CD4-positive, alpha-beta T cell treated with Interleukin-4 for 1 hour (primary cell): ENCODE results near the gene FASLG.
A peak's percentile ranks its signal among the peaks of the same experiment; 100 is the strongest.
"Not testable (repeated sequence)": the region's sequence is repeated elsewhere in the genome, so short reads cannot be mapped to it uniquely, and the experiment has no call there.

Experiments used
- DNase-seq, 2 donors: peaks; one replicate each; pipeline ENCODE4 v3.0.0-alpha.2; 2020 to 2022

The FASLG gene

GRCh38 chr1:172658871-172659453 is at the start of gene FASLG:
Gene FASLG, plus strand, starts transcription at chr1:172659103. Its CDS starts 99 bp downstream, at chr1:172659202.
- peak; percentile 32 to 62 for DNase-seq

DNA sequence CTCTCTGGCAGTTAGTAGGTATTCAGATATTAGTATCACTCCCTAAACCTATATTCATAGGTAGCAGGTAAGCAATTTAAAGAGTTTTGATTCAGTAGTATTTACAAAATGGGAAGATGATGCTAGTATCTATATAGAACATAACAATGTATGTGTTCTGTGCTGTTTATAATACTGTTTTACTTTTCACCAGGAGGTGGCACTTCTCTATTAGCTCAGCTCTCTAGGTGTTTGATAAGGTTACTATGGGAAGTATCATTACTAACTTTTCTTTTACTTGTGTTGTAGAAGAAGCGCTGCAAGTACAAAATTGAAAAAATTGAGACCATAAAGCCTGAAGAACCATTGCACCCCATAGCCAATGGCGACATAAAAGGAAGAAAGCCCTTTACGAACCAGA is 49.4 kb upstream of the FASLG start:
- DNase-seq: peak in 1 of 2 donors; percentile 61

- DNase-seq: no peak
Measured at GRCh38 chr1:172612478-172612877, 46.4 kb upstream of the FASLG start.

DNA sequence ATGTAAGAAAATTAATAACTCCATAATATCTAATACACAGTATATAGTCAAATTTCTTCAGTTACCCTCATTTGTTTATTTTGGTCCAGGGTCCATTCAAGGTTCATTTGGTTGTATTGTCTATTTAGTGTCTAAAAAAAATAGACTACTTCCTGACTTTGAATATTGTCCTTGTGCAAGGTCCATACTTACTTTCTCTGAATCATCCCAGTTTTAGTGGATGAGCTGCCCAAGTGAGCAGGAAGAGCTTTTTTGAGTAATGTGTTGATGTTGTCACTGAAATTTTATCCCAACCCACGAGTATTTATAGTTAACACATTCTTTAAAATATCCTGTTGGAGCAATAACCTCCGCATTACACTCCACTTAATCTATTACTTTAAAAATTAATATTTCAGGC is 45.6 kb upstream of the FASLG start:
- DNase-seq: no peak

GRCh38 chr1:172616195-172616594 is 42.7 kb upstream of the FASLG start:
- no peak for DNase-seq

DNA sequence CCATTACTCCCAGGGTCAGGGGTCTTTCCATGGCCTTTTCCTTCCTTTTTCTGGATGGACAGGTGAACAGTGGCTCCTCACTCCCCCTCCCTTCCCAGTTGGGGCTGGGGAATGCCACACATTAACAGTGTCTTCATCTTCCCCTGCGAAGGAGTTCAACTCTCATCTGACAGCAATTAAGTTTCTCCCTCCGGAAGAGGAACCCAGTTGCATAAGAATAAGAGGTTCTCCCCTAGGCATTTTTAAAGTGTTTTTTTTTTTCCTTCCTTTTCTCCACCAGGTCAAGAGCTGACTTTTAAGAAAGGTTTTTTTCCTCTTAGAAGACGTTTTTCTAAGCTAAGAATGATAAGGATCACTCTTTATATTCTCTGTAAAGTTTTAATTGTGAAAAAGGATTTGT is 42.3 kb upstream of the FASLG start:
- no peak for DNase-seq

- not testable (repeated sequence) for DNase-seq
Measured at GRCh38 chr1:172620603-172621002, 38.3 kb upstream of the FASLG start.

- no peak for DNase-seq
Measured at GRCh38 chr1:172622541-172622940, 36.4 kb upstream of the FASLG start.

GRCh38 chr1:172623748-172624147 is 35.2 kb upstream of the FASLG start:
- no peak for DNase-seq

DNA sequence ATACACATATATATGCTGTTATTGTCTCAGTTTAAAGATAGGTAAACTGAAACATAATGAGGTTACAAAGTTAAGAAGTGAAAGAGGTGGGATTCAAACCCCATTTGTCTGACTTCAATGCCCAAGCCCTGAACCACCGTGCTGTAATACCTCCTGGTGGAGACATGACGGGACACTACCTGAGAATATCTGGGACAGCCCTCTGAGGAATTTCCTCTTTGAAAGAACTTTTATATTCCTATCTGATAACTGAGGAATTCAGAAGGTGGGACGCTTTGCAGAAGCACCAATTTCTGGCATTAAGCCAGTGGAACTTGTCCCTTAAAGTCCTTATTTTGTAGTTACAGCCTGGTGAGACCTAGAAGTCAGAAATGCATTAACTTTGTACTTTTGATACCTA is 32.1 kb upstream of the FASLG start:
- DNase-seq: no peak

GRCh38 chr1:172627702-172628101 is 31.2 kb upstream of the FASLG start:
- DNase-seq: peak in 1 of 2 donors; percentile 39

GRCh38 chr1:172628401-172628800 is 30.5 kb upstream of the FASLG start:
- no peak for DNase-seq

GRCh38 chr1:172629170-172629569 is 29.7 kb upstream of the FASLG start:
- DNase-seq: no peak

DNA sequence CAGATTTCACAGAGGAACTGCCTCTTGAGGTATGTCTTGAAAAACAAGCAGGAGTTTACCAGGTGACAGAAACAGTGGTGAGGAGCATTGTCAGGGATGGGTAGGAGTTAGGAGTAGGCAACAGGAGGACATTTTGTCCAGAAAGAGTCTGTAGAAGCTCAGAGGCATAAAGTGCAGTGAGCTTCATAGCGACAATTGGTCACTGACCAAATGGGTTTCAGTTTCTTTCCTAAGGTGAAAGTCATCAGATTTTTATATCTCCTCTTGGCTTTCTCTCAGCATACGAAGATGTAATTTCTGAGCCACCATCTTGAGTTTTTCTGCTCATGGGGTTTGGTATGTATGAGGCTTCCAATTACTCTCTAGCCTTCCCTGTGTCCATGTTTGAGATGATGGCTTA is 29.3 kb upstream of the FASLG start:
- DNase-seq: no peak

DNA sequence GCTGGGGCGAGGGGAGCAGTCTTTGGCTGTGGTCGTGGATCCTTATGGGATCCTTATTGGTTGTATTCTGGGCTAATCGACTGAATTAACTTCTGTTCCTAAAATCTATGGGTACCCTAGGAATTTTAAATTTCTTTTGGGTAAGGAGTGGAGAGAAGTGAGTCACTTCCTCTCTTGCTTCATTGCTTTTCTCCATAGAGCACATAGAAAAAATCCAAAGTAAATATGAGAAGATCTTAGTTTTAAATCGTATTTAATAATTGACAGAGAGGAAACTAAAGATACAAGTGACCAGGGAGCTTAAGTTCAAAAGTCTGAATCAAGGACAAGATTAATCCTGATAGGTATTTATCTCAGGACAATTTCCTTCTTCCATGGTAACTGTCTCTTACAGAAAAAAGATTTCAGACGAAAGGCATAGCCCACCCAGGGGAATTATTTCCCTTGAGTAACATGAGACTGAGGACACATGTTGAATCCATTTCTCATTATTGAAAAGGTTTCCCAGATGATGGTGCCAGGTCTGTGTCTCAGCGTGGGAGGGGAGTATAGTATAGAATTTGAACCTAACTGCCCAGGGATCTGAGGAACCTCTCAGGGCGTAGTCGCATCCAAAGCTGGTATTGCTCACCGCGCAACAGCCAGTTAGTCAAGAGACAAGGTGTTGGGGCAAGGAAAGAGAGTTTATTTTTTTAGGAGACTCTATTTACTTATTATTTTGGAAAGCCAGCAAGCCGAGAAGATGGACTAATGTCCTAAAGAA is 28.7 kb upstream of the FASLG start:
- no peak for DNase-seq

- DNase-seq: no peak
Measured at GRCh38 chr1:172630868-172631267, 28.0 kb upstream of the FASLG start.

DNA sequence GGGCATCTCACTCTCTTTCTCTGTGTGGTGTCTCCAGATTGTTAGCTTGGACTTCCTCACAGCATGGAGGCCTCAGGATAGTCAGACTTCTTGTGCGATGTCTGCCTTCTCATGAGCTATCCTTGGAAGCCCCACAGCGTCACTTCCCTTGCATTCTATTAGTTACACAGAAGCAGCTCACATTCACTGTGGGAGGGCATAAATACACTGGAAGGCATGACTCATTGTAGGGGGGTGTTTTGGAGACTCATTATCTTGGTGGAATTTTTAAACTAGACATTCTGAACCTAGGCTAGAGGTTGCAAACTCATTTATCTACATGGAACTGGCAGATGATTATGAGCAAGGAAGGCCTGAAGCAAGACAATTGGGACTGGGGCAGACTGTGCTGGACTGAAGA is 21.4 kb upstream of the FASLG start:
- DNase-seq: no peak

- no peak for DNase-seq
Measured at GRCh38 chr1:172638249-172638648, 20.7 kb upstream of the FASLG start.

DNA sequence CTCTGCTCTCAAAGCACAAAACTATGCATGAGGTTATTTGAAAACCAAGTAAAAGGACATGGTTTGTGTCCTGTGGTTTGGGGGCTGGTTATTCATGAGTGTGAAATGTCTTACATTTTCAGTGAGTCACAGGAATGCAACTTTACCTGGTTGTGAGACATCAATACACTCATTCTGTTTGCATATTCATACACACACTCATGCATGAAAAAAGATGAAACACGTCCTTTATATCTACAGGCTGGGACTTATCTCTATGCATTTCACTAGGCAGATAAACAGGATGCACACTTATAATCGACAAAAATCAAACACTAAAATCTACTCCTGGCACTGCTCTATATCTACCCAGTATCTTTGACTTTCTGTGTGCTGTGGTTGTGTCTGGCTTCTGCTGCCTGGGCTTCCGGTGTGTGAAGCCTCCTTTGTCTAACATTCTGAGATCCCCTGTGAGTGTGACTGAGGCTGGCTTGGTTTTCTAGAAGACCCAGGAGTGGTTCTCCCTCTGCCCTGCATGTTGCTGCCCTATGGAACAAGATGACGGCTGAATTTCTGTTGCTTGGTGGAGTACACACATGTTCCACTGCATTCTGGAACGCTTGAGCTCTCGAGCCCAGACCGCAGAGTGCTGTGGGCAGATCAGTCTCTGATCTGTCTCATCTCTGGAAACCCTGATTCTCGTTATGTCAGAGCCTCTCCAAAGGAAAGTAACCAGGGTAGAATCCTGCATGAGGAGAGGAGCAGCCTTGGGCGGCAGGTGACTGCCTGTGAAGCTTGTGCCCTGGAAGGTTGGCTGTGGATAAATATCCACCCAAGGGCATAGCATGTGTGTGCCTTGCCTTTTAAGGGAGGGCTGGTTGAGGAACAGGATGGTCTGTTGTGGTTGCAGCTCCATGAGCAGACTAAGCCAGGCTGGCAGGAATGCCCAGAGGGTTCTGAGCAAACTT is 19.7 kb upstream of the FASLG start:
- DNase-seq: peak; percentile 49 to 65

DNA sequence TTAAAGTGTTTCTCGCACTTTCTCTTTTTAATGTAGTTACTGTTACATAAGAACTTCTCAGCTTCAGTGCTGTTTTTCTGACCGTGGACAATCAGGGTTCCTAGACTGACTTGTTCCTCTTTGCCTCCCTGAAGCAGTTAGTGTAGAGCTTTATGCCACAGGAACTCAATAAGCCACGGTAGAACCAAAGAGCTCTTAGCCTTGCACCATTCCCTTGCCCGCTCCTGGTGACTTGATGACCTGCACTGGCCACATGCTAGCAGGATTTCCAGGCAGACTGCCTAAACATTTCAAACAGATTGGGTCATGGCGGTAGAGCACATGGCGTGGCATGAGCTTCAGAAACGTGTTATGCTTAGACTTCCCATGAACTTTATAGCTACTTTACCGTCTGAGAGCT is 18.8 kb upstream of the FASLG start:
- DNase-seq: no peak

GRCh38 chr1:172641492-172641891 is 17.4 kb upstream of the FASLG start:
- DNase-seq: no peak

- no peak for DNase-seq
Measured at GRCh38 chr1:172642970-172643369, 15.9 kb upstream of the FASLG start.

- no peak for DNase-seq
Measured at GRCh38 chr1:172646653-172647052, 12.2 kb upstream of the FASLG start.
